H1 (cell line): ENCODE measurements around the gene RABEP2.

Experiments used
- NANOG ChIP-seq: IDR thresholded peaks from 2 replicates; pipeline ENCODE4 v1.6.1; 2011; ENCODE audit warnings: low read length, low read depth, mild to moderate bottlenecking, inconsistent platforms; ENCODE audit not compliant: insufficient read depth, poor library complexity, severe bottlenecking
- TF ChIP-seq, protein P1 (sequence below): IDR thresholded peaks from 2 replicates; pipeline ENCODE4 v1.6.1; 2011; ENCODE audit warnings: low read depth, mild to moderate bottlenecking, low read length; ENCODE audit not compliant: insufficient read depth

DNA sequence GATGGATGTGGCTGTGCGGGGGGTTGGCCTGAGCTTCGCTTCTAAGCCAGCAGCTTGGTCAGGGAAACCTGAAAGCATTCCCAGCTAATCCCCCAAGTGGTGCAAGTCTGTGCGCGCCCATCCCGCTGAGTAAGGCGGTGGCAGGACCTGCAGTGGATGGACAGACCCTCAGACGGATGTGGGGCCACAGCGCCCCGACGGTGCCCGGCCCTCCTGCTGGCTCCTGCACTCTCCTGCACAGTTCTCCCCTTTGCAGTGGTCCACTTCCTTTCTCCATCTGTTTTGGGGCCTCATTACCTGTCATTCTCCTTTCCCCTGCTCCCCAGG lies 44.5 kb downstream of the RABEP2 start:
- no peak for TF ChIP-seq NANOG
- TF ChIP-seq, protein P1, sequence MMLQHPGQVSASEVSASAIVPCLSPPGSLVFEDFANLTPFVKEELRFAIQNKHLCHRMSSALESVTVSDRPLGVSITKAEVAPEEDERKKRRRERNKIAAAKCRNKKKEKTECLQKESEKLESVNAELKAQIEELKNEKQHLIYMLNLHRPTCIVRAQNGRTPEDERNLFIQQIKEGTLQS = no peak
